ENCODE measurements around the gene NAXD. TPM values are rescaled to one million over a fixed set of nuclear protein-coding genes. Genes with fewer than 3 reads are reported as not detected.
A peak's percentile ranks its signal among the peaks of the same experiment; 100 is the strongest.

The NAXD gene
- total and polyA plus RNA-seq, 10 of the 15 experiments (the other 5 are each of a cell fraction or from before 2014, with no cell fraction given) = 1.5 to 36.2 (median 23.8) TPM

GRCh38 chr13:110607675-110608224 lies 7.6 kb upstream of the NAXD start:
- peak overlapping the region; percentile 61; the same call in 1 of the 2 replicates for H3K27ac ChIP-seq (ENCODE audit: control insufficient read depth, insufficient read depth)
- SMC1A ChIA-PET (ENCODE audit: uncharacterized antibody, unreplicated experiment) = interaction anchor here (1.0 to 1.7 kb wide), 4 partner anchors 11 to 100 kb away, joined by 3 to 9 read pairs (median 3); no protein-coding TSS in a partner anchor
- H3K36me3 ChIP-seq (ENCODE audit: control insufficient read depth in 2 of 2, insufficient read depth in 2 of 2, low read length in 1 of 2) = no peaks in the 10 kb centered on the region
- DNase-seq (ENCODE audit: low read depth, low spot score) = no peak
- intact Hi-C loops (cut with micrococcal nuclease; ENCODE audit: unreplicated experiment) = no loop called here
- H4K20me1 ChIP-seq (ENCODE audit: control insufficient read depth, insufficient read depth) = no peaks in the 10 kb centered on the region
- H2AFZ ChIP-seq (ENCODE audit: control insufficient read depth, low read depth, low read length) = peak overlapping the region; percentile 79
- TF ChIP-seq BRCA1 (IDR thresholded peaks at IDR 0.05; ENCODE audit: low read depth, low read length) (no peak), ZNF622 (IDR thresholded peaks at IDR 0.05) (no peak), JUNB (IDR thresholded peaks at IDR 0.05) (peak; percentile 45), ESRRA (IDR thresholded peaks at IDR 0.05; ENCODE audit: low read length) (no peak), NFIC (IDR thresholded peaks at IDR 0.05; ENCODE audit: low read depth, low read length) (no peak)
- no peak overlapping the region for H3K9ac ChIP-seq (ENCODE audit: control insufficient read depth, insufficient read depth, low read length)
- no peaks in the 10 kb centered on the region for H3K79me2 ChIP-seq (ENCODE audit: control insufficient read depth, insufficient read depth, low read length)
- CTCF ChIA-PET = no interaction called here
- RAD21 ChIA-PET (ENCODE audit: unreplicated experiment) = interaction anchor here (1.6 kb wide), 1 partner anchor 14 kb away, joined by 8 read pairs; no protein-coding TSS in a partner anchor
- in situ Hi-C loops (cut with MboI) = no loop called here
- POLR2A ChIA-PET = interaction anchor here (1.0 to 1.7 kb wide), 3 partner anchors 9 to 11 kb away, joined by 3 to 4 read pairs (median 4); no protein-coding TSS in a partner anchor
- BruUV-seq (replicated peaks) = no TSS peak
- no peak for FAIRE-seq
- ATAC-seq = peak; percentile 43
- peaks cover 18% of the 10 kb centered on the region for H3K4me1 ChIP-seq (ENCODE audit: control insufficient read depth, insufficient read depth, low read length)
- H3K4me3 ChIP-seq = no peak overlapping the region
- H3K27me3 ChIP-seq (replicated peaks in 1 of 2; ENCODE audit: control insufficient read depth in 2 of 2, insufficient read depth in 2 of 2, low read length in 1 of 2) = no peaks in the 10 kb centered on the region
- H3K4me2 ChIP-seq (ENCODE audit: control insufficient read depth, insufficient read depth) = peak overlapping the region; percentile 7; the same call in 1 of the 2 replicates
- WGBS (ENCODE audit: insufficient coverage, insufficient replicate concordance, low lambda C conversion rate, missing lambda C conversion rate) = 12% methylated on average over 3 of the region's 3 CpGs
- H3K9me3 ChIP-seq (replicated peaks; ENCODE audit: control insufficient read depth, insufficient read depth, low read length) = no peaks in the 10 kb centered on the region

DNA sequence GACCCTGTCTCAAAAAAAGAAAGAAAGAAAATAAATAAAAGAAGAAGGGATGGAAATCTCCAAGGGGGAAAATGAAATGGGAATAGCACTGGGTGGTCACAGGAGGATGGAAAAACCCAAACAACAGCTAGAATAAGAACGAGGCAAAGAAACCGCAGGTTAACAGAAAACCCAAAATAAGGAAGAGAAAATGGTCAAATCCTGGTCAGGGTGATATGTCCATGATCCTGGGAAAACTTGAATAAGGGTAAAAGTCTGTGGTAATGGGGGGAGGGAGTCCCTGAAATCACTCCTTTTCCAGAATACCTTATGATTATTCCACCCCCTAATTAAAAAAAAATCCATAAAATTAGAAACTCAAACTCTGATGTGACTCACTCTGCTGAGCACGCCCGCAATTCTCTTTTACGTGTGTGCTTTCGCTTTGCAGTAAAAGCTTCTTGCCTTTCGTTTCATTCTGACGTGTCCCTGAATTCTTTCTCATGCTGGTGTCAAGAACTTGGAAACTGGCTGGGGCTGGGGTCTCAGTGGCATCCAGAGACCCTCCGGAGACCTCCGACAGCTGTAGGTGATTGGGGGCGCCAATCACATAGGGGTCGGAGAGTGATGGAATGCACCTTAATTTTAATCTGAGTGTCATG lies 4.3 kb upstream of the NAXD start:
- no peaks in the 10 kb centered on the region for H4K20me1 ChIP-seq (ENCODE audit: control insufficient read depth, insufficient read depth)
- in situ Hi-C loops (cut with MboI) = no loop called here
- ChIA-PET RAD21 (ENCODE audit: unreplicated experiment) (interaction anchor here (1.1 to 2.3 kb wide), 6 partner anchors 15 to 155 kb away, joined by 3 to 10 read pairs (median 7); partner anchors contain the start of gene RAB20), CTCF (interaction anchor here (1.1 to 2.8 kb wide), 6 partner anchors 15 to 167 kb away, joined by 3 to 14 read pairs (median 5); no protein-coding TSS in a partner anchor), SMC1A (ENCODE audit: uncharacterized antibody, unreplicated experiment) (interaction anchor here (1.3 to 2.6 kb wide), 10 partner anchors 10 to 206 kb away, joined by 3 to 13 read pairs (median 8); no protein-coding TSS in a partner anchor), POLR2A (interaction anchor here (0.6 to 2.0 kb wide), 4 partner anchors 14 to 310 kb away, joined by 3 to 11 read pairs (median 5); no protein-coding TSS in a partner anchor)
- H3K27ac ChIP-seq (ENCODE audit: control insufficient read depth, insufficient read depth) = peak overlapping the region; percentile 79
- H3K4me2 ChIP-seq (ENCODE audit: control insufficient read depth, insufficient read depth) = peak overlapping the region; percentile 81
- H3K79me2 ChIP-seq (ENCODE audit: control insufficient read depth, insufficient read depth, low read length) = peaks cover 11% of the 10 kb centered on the region
- WGBS (ENCODE audit: insufficient coverage, insufficient replicate concordance, low lambda C conversion rate, missing lambda C conversion rate) = 7% methylated on average over 12 of the region's 12 CpGs
- peak overlapping the region; percentile 44 for H3K9ac ChIP-seq (ENCODE audit: control insufficient read depth, insufficient read depth, low read length)
- BruUV-seq (replicated peaks) = no TSS peak
- peaks cover 23% of the 10 kb centered on the region for H3K4me1 ChIP-seq (ENCODE audit: control insufficient read depth, insufficient read depth, low read length)
- H2AFZ ChIP-seq (ENCODE audit: control insufficient read depth, low read depth, low read length) = peak overlapping the region; percentile 65
- H3K27me3 ChIP-seq (replicated peaks in 1 of 2; ENCODE audit: control insufficient read depth in 2 of 2, insufficient read depth in 2 of 2, low read length in 1 of 2) = no peaks in the 10 kb centered on the region
- FAIRE-seq (peak; percentile 82), ATAC-seq (peak; percentile 40), DNase-seq (ENCODE audit: low read depth, low spot score) (peak; percentile 63)
- intact Hi-C loops (cut with micrococcal nuclease; ENCODE audit: unreplicated experiment) = no loop called here
- H3K36me3 ChIP-seq (ENCODE audit: control insufficient read depth in 2 of 2, insufficient read depth in 2 of 2, low read length in 1 of 2) = no peaks in the 10 kb centered on the region
- peak overlapping the region; percentile 54 for H3K4me3 ChIP-seq
- no peaks in the 10 kb centered on the region for H3K9me3 ChIP-seq (replicated peaks; ENCODE audit: control insufficient read depth, insufficient read depth, low read length)
- TF ChIP-seq POU2F2 (IDR thresholded peaks at IDR 0.05; ENCODE audit: borderline replicate concordance, low read depth, low read length) = peak; percentile 50; the same call in 1 of the 3 replicates
- TF ChIP-seq TBL1XR1 (IDR thresholded peaks at IDR 0.05; ENCODE audit: low read depth, low read length) = no peak
- TF ChIP-seq DPF2 (IDR thresholded peaks at IDR 0.05) = peak; percentile 94
- peak; percentile 90; the same call in 1 of the 2 replicates for TF ChIP-seq JUND (IDR thresholded peaks at IDR 0.05; ENCODE audit: low read depth, low read length)
- TF ChIP-seq ELK1 (IDR thresholded peaks at IDR 0.05; ENCODE audit: low read depth, low read length) = no peak
- TF ChIP-seq MEF2A (IDR thresholded peaks at IDR 0.05; ENCODE audit: insufficient read depth, low read depth, low read length) = no peak
- peak; percentile 58; the same call in 1 of the 2 replicates for TF ChIP-seq MTA3 (IDR thresholded peaks at IDR 0.05; ENCODE audit: borderline replicate concordance, low read length)
- TF ChIP-seq BMI1 (IDR thresholded peaks at IDR 0.05; ENCODE audit: borderline replicate concordance) = peak; percentile 55; the same call in 1 of the 2 replicates
- TF ChIP-seq ZSCAN29 (IDR thresholded peaks at IDR 0.05) = no peak
- peak; percentile 90 for TF ChIP-seq MTA2 (IDR thresholded peaks at IDR 0.05; ENCODE audit: low read depth)
- TF ChIP-seq NFXL1 (IDR thresholded peaks at IDR 0.05; ENCODE audit: borderline replicate concordance) = no peak
- no peak for TF ChIP-seq KAT2A (conservative IDR thresholded peaks at IDR 0.05; ENCODE audit: control insufficient read depth, low read depth, low read length)
